Measurements from ENCODE around the gene PATL1. TPM values are rescaled to one million over a fixed set of nuclear protein-coding genes. Genes with fewer than 3 reads are reported as not detected.

PATL1 gene
- total and polyA plus RNA-seq, 3 donors from 2014 or later: 22.5 to 25.4 (median 24.0) TPM

GRCh38 chr11:59679347-59679746 is 10.5 kb upstream of the PATL1 start:
- TF ChIP-seq POLR2A (IDR thresholded peaks at IDR 0.05): no peak
- no peak for TF ChIP-seq CTCF (IDR thresholded peaks at IDR 0.05)
- H3K9me3 ChIP-seq: no peaks in the 10 kb centered on the region
- H3K4me3 ChIP-seq: no peak overlapping the region
- no peak overlapping the region for H3K27ac ChIP-seq
- H3K36me3 ChIP-seq (ENCODE audit: low read depth, missing control alignments): no peaks in the 10 kb centered on the region
- H3K27me3 ChIP-seq: no peaks in the 10 kb centered on the region
- intact Hi-C loops (cut with DNase I; ENCODE audit: low total_unique reads): no loop called here
- DNase-seq: no peak
- H3K4me1 ChIP-seq: no peaks in the 10 kb centered on the region

GRCh38 chr11:59678813-59679165 is 10.0 kb upstream of the PATL1 start:
- 94 to 96% methylated on average over 3 of the region's 3 CpGs for WGBS, 2 donors
- intact Hi-C loops (cut with DNase I; ENCODE audit: low total_unique reads): no loop called here
- H3K4me3 ChIP-seq: no peak overlapping the region
- no peak for DNase-seq
- H3K9me3 ChIP-seq: no peaks in the 10 kb centered on the region
- no peak overlapping the region for H3K27ac ChIP-seq
- no peaks in the 10 kb centered on the region for H3K36me3 ChIP-seq (ENCODE audit: low read depth, missing control alignments)
- no peaks in the 10 kb centered on the region for H3K4me1 ChIP-seq
- H3K27me3 ChIP-seq: no peaks in the 10 kb centered on the region
- TF ChIP-seq CTCF (IDR thresholded peaks at IDR 0.05): no peak
- TF ChIP-seq POLR2A (IDR thresholded peaks at IDR 0.05): no peak

- whole genome bisulfite sequencing, 2 donors: 87 to 89% methylated on average over 2 of the region's 2 CpGs
- intact Hi-C loops (cut with DNase I; ENCODE audit: low total_unique reads): no loop called here
These were observed 9.4 kb upstream of the PATL1 start for GRCh38 chr11:59678118-59678812.

GRCh38 chr11:59676205-59676604 is 7.4 kb upstream of the PATL1 start:
- H3K27me3 ChIP-seq: no peaks in the 10 kb centered on the region
- no peaks in the 10 kb centered on the region for H3K4me1 ChIP-seq
- DNase-seq: no peak
- no peak overlapping the region for H3K4me3 ChIP-seq
- intact Hi-C loops (cut with DNase I; ENCODE audit: low total_unique reads): no loop called here
- H3K9me3 ChIP-seq: no peaks in the 10 kb centered on the region
- H3K27ac ChIP-seq: no peak overlapping the region
- TF ChIP-seq CTCF (IDR thresholded peaks at IDR 0.05): no peak
- no peak for TF ChIP-seq POLR2A (IDR thresholded peaks at IDR 0.05)
- 88 to 89% methylated on average over 8 of the region's 8 CpGs for WGBS, 2 donors
- no peaks in the 10 kb centered on the region for H3K36me3 ChIP-seq (ENCODE audit: low read depth, missing control alignments)

More at GRCh38 chr11:59678118-59678812, 9.4 kb upstream of the PATL1 start:
- Histone ChIP-seq H3K36me3 (ENCODE audit: low read depth, missing control alignments) (no peaks in the 10 kb centered on the region), H3K27me3 (no peaks in the 10 kb centered on the region), H3K4me3 (no peak overlapping the region), H3K9me3 (no peaks in the 10 kb centered on the region), H3K27ac (no peak overlapping the region), H3K4me1 (no peaks in the 10 kb centered on the region)
- DNase-seq: no peak
- TF ChIP-seq CTCF (IDR thresholded peaks at IDR 0.05) (peak in 1 of 3 experiments; percentile 19), POLR2A (IDR thresholded peaks at IDR 0.05) (no peak)

- Histone ChIP-seq H3K27ac (no peak overlapping the region), H3K27me3 (no peaks in the 10 kb centered on the region), H3K36me3 (ENCODE audit: low read depth, missing control alignments) (no peaks in the 10 kb centered on the region), H3K9me3 (no peaks in the 10 kb centered on the region), H3K4me3 (no peak overlapping the region), H3K4me1 (no peaks in the 10 kb centered on the region)
- DNase-seq: no peak
- intact Hi-C loops (cut with DNase I; ENCODE audit: low total_unique reads): no loop called here
- TF ChIP-seq CTCF (IDR thresholded peaks at IDR 0.05): no peak
- TF ChIP-seq POLR2A (IDR thresholded peaks at IDR 0.05): no peak
- whole genome bisulfite sequencing, 2 donors: 67 to 69% methylated on average over 2 of the region's 2 CpGs
These were observed 5.5 kb upstream of the PATL1 start for GRCh38 chr11:59674291-59674690.
